HG02759 (cell line): ENCODE data around the gene ASIC4.
A peak's percentile ranks its signal among the peaks of the same experiment; 100 is the strongest.

Source experiments
- ATAC-seq: cut with Tn5 transposase; IDR thresholded peaks from one replicate; pipeline ENCODE4 v1.9.1; 2021; ENCODE audit warnings: mild to moderate bottlenecking, moderate library complexity; ENCODE audit not compliant: unreplicated experiment

ASIC4 gene

DNA sequence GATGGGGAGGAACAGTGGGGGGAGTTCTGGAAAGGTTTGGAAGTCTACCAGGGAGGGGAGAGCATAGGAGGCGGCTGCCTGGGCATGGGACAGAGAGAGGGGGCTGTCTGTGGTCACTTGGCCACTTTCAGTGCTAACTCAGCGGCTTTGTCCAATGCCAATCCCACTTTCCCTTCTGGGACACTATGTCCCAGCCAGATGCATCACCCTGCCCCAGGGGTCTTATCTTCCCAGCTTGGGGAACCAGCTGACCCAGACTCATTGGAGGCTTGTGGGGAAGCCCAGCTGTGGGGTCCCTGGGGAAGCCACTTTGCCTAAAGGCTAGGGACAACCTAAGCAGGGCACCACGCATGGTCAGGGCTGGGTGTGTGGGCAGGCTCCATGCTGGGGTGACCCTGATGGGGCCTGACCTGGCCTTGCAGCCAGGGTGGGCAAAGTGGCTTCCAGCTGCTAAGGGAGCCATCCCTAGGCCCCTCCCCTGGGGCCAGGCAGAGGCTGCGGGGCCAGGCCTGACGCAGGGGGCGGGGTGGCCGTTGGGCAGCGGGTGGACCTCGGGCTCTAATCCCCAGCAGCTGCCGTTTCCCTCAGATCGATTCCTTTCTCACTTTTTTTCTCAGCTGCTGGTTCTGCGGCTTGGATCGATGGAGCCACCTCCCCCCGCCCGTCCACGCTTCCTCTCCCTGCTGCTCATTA lies 1.6 kb upstream of the ASIC4 start:
- ATAC-seq, result no peak

- no peak for ATAC-seq
Measured at GRCh38 chr2:219513787-219514186, 495 bp upstream of the ASIC4 start.

DNA sequence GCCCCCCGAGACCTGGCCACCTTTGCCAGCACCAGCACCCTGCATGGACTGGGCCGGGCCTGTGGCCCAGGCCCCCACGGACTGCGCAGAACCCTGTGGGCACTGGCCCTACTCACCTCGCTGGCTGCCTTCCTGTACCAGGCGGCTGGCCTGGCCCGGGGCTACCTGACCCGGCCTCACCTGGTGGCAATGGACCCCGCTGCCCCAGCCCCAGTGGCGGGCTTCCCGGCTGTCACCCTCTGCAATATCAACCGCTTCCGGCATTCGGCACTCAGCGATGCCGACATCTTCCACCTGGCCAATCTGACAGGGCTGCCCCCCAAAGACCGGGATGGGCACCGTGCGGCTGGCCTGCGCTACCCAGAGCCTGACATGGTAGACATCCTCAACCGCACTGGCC lies 554 bp downstream of the ASIC4 start:
- ATAC-seq, result no peak

DNA sequence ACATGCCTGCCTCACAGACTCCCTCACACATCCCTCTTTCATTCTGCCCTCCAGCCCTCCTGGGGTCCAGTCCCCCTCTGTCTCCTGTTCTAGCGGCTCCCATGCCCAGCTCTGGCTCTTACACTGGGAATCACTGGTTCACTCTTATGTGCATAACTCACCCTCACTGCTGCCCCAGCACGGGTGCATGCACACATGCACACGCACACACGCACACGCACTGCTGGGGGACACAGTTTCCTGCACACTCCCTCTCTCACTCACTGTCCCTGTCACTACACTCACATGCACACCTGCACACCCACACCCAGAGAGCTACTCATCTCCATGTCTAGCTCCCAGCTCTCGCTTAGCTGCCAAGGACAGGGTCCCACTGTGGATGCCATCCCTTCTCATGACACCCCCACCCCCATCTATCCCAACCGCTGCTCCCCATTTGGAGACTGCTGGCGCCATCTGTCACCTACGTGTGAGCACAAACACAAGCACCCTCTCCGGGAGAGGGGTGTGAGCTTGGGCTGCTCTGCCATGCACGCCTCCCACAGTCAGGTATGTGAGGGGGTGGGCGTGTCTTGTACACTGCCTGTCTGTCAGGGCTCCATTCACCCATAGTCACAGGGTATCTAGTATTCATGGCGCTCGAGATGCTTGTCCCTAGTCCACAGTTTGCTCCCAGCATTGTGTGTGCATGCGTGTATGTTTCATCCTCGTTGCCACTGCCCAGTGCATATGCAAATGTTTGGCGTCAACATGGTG lies 1.8 kb downstream of the ASIC4 start:
- ATAC-seq, result no peak

DNA sequence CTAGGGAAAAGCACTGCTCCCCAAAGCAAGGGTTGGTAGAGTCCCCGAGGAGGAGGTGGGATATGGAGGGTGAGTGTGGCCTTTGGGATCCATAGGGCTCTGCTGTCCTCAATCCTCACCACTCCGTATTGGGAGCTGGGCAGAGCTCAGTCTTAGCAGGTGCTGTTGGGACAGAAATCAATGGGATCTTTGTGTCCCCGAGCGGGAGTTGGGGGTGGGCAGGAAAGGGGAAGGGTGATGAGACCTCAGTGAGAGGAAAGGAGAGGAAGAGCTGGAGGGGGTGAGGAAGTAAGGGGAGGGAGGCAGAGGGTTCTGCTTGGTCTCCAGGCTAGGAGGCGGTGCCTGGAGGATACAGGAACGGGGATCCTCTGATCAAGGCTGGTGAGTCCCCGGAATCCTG lies 2.6 kb downstream of the ASIC4 start:
- ATAC-seq, result no peak

DNA sequence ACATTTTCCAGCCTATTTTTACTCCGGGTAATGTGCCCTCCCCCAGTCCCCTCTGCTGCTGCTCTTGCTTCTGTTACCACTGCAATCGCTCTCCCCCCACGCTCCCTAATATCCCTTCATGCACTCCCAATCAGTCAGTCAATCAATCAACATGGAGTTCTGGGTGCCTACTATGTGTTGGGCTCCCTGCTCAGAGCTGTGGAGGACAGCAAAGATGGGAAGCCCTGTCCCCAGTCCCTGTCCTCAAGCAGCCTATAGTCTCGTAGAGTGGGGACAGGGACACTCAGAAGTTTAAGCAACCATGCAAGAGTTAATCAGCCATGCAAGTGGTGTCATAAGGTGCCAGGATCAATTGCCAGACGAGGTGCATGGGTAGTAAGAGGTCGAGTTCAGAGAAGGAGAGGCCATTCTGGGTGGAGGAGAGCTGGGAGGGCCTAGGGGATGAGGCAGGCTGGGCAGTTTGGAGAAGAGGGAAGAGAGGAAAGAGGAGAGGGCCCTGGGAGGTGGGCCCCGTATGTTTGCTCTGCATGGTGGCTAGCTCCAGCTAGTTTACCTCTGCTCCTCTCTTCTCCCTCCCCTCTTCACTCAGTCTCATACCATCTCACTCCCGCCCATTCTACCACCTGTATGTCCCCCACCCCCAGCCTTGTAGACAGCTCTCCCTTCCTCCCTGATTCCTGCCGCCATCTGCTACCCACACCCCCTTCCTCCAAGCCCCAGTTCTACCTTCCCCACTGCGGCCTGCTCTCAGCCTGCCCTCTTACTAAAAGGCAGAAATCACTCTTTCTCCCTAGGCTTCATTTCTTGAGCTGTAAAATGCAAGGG lies 3.9 kb downstream of the ASIC4 start:
- no peak for ATAC-seq

- ATAC-seq, result no peak
Measured at GRCh38 chr2:219519526-219519916, 5.2 kb downstream of the ASIC4 start.

DNA sequence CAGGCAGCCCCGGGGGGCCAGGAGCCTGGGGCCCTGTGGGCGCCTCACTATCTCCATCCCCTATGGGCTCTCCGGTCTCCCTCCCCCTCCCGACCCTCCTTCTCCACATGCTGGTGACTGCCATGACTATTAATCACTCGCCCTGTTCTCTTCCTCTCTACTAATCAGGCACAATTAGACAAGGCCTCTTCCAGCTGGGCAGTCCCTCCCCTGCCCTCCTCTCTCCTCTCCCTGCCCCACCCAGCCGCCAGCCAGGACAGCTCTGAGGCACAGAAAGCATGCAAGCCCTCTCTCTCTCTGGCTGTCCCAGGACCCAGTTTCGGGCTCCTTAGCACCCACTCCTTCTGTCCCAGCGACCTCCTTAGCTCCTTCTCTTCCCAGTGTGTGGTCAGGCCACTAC lies 5.8 kb downstream of the ASIC4 start:
- ATAC-seq, result no peak

DNA sequence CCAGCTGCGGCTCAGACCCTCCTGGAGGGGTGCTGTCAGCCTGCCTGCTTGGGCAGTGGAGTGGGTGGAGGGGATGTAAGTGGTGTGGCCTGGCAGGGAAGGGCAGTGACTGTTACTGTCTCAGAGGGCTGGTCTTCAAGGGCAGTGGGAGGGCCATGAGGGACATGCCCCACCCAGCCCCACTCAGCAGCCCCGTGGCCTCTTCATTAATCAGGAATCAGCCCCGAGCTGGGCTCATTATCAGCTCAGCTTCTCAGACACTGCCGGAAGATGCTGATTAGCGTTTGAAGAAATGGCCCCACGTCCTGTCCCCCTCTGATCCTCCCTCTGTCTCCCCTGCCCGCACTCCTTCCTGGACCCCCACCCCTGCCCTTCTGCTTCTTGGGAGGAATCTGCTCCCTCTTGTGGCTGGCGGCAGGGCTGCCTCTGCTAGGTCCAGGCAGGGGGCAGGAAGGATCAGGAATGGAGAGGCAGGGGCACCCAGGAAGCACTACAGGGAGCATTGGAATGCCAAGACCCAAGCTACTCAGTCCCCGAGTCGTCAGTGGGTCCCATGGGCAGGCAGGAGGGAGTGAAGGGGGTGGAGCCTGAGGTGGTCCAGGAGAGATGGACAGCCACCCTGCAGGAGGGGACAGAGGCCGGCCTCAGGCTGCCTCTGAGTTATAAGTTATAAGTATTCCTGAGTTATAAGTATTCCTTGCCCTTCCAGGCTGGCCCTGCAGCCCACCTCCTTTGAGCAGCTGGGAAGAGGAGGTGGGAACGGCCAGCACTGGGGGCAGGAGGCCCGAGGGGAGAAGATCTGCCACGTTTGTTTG lies 7.0 kb downstream of the ASIC4 start:
- no peak for ATAC-seq

- no peak for ATAC-seq
Measured at GRCh38 chr2:219522111-219523030, 8.1 kb downstream of the ASIC4 start.

GRCh38 chr2:219523031-219523671 lies 8.9 kb downstream of the ASIC4 start:
- no peak for ATAC-seq

GRCh38 chr2:219524817-219525216 lies 10.5 kb downstream of the ASIC4 start:
- ATAC-seq, result no peak

GRCh38 chr2:219525533-219526232 lies 11.4 kb downstream of the ASIC4 start:
- no peak for ATAC-seq

GRCh38 chr2:219526320-219527075 lies 12.2 kb downstream of the ASIC4 start:
- ATAC-seq, result no peak

- ATAC-seq, result no peak
Measured at GRCh38 chr2:219527076-219527394, 12.8 kb downstream of the ASIC4 start.

- ATAC-seq, result no peak
Measured at GRCh38 chr2:219527472-219527871, 13.2 kb downstream of the ASIC4 start.

DNA sequence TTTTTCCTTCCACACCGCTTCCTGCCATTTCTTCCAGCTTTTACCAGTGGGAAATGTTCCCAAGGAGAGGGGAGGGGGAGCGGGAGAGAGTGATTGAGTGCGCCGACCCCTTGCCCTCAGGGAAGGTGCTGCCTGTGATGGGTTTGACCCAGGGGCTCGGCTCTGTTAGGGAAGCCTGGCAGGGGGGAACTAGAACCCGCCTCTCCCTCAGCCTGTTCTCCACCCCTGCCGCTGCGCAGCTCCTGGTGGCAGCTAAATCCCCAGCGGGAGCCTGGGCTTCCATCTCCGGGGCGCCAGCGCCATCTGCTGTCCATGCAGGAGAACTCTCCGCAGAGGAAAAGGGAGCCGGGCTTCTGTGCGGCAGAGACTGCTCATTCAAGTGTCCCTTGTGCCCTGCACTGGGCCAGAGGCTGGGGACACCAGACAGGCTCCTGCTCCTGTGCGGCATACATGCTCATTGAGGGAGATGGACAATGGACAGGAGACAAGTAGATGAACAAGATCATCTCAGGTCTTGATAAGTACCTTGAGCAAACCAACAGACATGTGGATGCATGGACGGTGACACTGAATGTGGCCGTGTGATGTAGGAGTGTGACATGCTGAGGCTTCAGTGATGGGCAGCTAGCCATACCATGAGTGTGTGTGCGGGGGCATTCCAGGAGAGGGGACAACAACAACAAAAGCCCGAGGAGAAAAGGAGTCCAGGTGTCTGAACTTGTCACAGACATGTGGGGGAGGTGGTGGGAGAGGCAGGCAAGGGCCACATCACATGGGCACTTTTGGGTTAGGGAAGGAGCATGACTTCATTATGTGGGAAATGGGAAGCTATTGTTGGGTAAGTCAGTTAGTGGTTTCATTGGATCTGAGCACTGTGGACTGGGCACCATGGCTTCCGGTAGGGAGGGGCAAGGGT lies 16.0 kb downstream of the ASIC4 start:
- ATAC-seq, result peak; percentile 89
